Measurements from ENCODE around the gene PCDHGB1. TPM values are rescaled to one million over a fixed set of nuclear protein-coding genes. Genes with fewer than 3 reads are reported as not detected.

Gene PCDHGB1
- total RNA-seq: under 0.01 and 0.65 TPM in 2 replicates

GRCh38 chr5:141349917-141350619, at the start of gene PCDHGB1:
PCDHGB1 (plus strand) TSS chr5:141350099; CDS start chr5:141350261, 162 bp downstream.

GRCh38 chr5:141303756-141304155, 46.1 kb upstream of the PCDHGB1 start, which contains the start of gene SLC25A2:
SLC25A2 (minus strand) TSS chr5:141304049; CDS start chr5:141303865, 184 bp downstream.

GRCh38 chr5:141320225-141321169, 29.4 kb upstream of the PCDHGB1 start, which contains the start of gene TAF7:
TAF7 (minus strand) TSS chr5:141320784; CDS start chr5:141320044, 740 bp downstream.

GRCh38 chr5:141330299-141331080, 19.4 kb upstream of the PCDHGB1 start, which contains the start of gene PCDHGA1:
PCDHGA1 (plus strand) TSS chr5:141330514.

GRCh38 chr5:141338538-141339306, 11.2 kb upstream of the PCDHGB1 start, which contains the start of gene PCDHGA2:
PCDHGA2 (plus strand) TSS chr5:141338760.

GRCh38 chr5:141343242-141343952, 6.5 kb upstream of the PCDHGB1 start, which contains the start of gene PCDHGA3:
PCDHGA3 (plus strand) TSS chr5:141343829; CDS start chr5:141344034, 205 bp downstream.

GRCh38 chr5:141354900-141355469, 5.1 kb downstream of the PCDHGB1 start, which contains the start of gene PCDHGA4:
PCDHGA4 (plus strand) TSS chr5:141355021; CDS start chr5:141355108, 87 bp downstream.

GRCh38 chr5:141359790-141360426, 10.0 kb downstream of the PCDHGB1 start, which contains the start of gene PCDHGB2:
PCDHGB2 (plus strand) TSS chr5:141359994; CDS start chr5:141360136, 142 bp downstream.

GRCh38 chr5:141363952-141364660, 14.2 kb downstream of the PCDHGB1 start, which contains the start of gene PCDHGA5:
PCDHGA5 (plus strand) TSS chr5:141364162; CDS start chr5:141364331, 169 bp downstream.

GRCh38 chr5:141369994-141370848, 20.3 kb downstream of the PCDHGB1 start, which contains the start of gene PCDHGB3:
PCDHGB3 (plus strand) TSS chr5:141370242; CDS start chr5:141370395, 153 bp downstream.

GRCh38 chr5:141373673-141374317, 23.9 kb downstream of the PCDHGB1 start, which contains the start of gene PCDHGA6:
PCDHGA6 (plus strand) TSS chr5:141373891; CDS start chr5:141374084, 193 bp downstream.

GRCh38 chr5:141382469-141383294, 32.8 kb downstream of the PCDHGB1 start, which contains the start of gene PCDHGA7:
PCDHGA7 (plus strand) TSS chr5:141382742; CDS start chr5:141382900, 158 bp downstream.

GRCh38 chr5:141387557-141388311, 37.8 kb downstream of the PCDHGB1 start, which contains the start of gene PCDHGB4:
PCDHGB4 (plus strand) TSS chr5:141387698; CDS start chr5:141387885, 187 bp downstream.

GRCh38 chr5:141392429-141393198, 42.7 kb downstream of the PCDHGB1 start, which contains the start of gene PCDHGA8:
PCDHGA8 (plus strand) TSS chr5:141392633; CDS start chr5:141392814, 181 bp downstream.

Measured in epithelial cell of umbilical artery (primary cell).